HG02642 (cell line): Measurements from ENCODE around the gene BACE2.

Source experiments
- ATAC-seq: cut with Tn5 transposase; IDR thresholded peaks from one replicate; pipeline ENCODE4 v1.9.1; 2021; ENCODE audit warnings: mild to moderate bottlenecking; ENCODE audit not compliant: unreplicated experiment, poor library complexity

The BACE2 gene

GRCh38 chr21:41210426-41211059 lies 42.6 kb downstream of the BACE2 start:
- ATAC-seq, result no peak

- ATAC-seq, result no peak
Measured at GRCh38 chr21:41211060-41211805, 43.3 kb downstream of the BACE2 start.

GRCh38 chr21:41213021-41213420 lies 45.1 kb downstream of the BACE2 start:
- ATAC-seq, result no peak

GRCh38 chr21:41215856-41216408 lies 48.0 kb downstream of the BACE2 start:
- no peak for ATAC-seq

- ATAC-seq, result no peak
Measured at GRCh38 chr21:41216486-41216885, 48.5 kb downstream of the BACE2 start.

- no peak for ATAC-seq
Measured at GRCh38 chr21:41217671-41218385, 49.9 kb downstream of the BACE2 start.

- ATAC-seq, result no peak
Measured at GRCh38 chr21:41219498-41220207, 51.7 kb downstream of the BACE2 start.

- ATAC-seq, result no peak
Measured at GRCh38 chr21:41220208-41220733, 52.3 kb downstream of the BACE2 start.

GRCh38 chr21:41222247-41223068 lies 54.5 kb downstream of the BACE2 start:
- no peak for ATAC-seq

GRCh38 chr21:41226853-41227252 lies 58.9 kb downstream of the BACE2 start:
- no peak for ATAC-seq

GRCh38 chr21:41227357-41228005 lies 59.5 kb downstream of the BACE2 start:
- ATAC-seq, result no peak

- no peak for ATAC-seq
Measured at GRCh38 chr21:41228006-41228370, 60.0 kb downstream of the BACE2 start.

GRCh38 chr21:41228492-41228891 lies 60.5 kb downstream of the BACE2 start:
- ATAC-seq, result no peak

GRCh38 chr21:41228958-41229357 lies 61.0 kb downstream of the BACE2 start:
- ATAC-seq, result no peak

GRCh38 chr21:41229509-41230248 lies 61.7 kb downstream of the BACE2 start:
- ATAC-seq, result no peak

- ATAC-seq, result no peak
Measured at GRCh38 chr21:41230497-41230896, 62.5 kb downstream of the BACE2 start.

GRCh38 chr21:41231060-41231459 lies 63.1 kb downstream of the BACE2 start:
- no peak for ATAC-seq

- ATAC-seq, result no peak
Measured at GRCh38 chr21:41232013-41232412, 64.1 kb downstream of the BACE2 start.
